Glutamatergic neuron (in vitro differentiated cells): ENCODE data around the gene TSPAN9. TPM values are rescaled to one million over a fixed set of nuclear protein-coding genes. Genes with fewer than 3 reads are reported as not detected.

Source experiments
- DNase-seq: peaks from one replicate; pipeline ENCODE4 v3.0.0; 2022
- H3K27ac Mint-ChIP-seq: one replicate; pipeline ENCODE4 v1.8.0; 2020; ENCODE audit warnings: mild to moderate bottlenecking, mixed read lengths, inconsistent platforms; ENCODE audit not compliant: unreplicated experiment
- H3K27me3 Mint-ChIP-seq: one replicate; pipeline ENCODE4 v1.8.0; 2020; ENCODE audit warnings: mild to moderate bottlenecking, moderate library complexity, mixed read lengths, inconsistent platforms; ENCODE audit not compliant: unreplicated experiment
- H3K36me3 Mint-ChIP-seq: one replicate; pipeline ENCODE4 v1.8.0; 2020; ENCODE audit warnings: mild to moderate bottlenecking, mixed read lengths, inconsistent platforms; ENCODE audit not compliant: unreplicated experiment
- H3K4me1 Mint-ChIP-seq: one replicate; pipeline ENCODE4 v1.8.0; 2020; ENCODE audit warnings: mild to moderate bottlenecking, low read depth, mixed read lengths, inconsistent platforms; ENCODE audit not compliant: unreplicated experiment
- H3K4me3 Mint-ChIP-seq: one replicate; pipeline ENCODE4 v1.8.0; 2020; ENCODE audit warnings: mild to moderate bottlenecking, mixed read lengths, inconsistent platforms; ENCODE audit not compliant: unreplicated experiment
- H3K9me3 Mint-ChIP-seq: one replicate; pipeline ENCODE4 v1.8.0; 2020; ENCODE audit warnings: mild to moderate bottlenecking, moderate library complexity, mixed read lengths, inconsistent platforms; ENCODE audit not compliant: unreplicated experiment
- total RNA-seq: library from RNA; stranded (reverse); fragmentation: NEBNext Ultra II Directional; extraction: Animal tissue kit (Norgen Biotek cat#: 25700); gene quantifications from one replicate; pipeline ENCODE4 v1.2.1, GENCODE V29; 2021; ENCODE audit not compliant: unreplicated experiment
- TF ChIP-seq, protein P1 (sequence below): fragments of 200-600 bp; sonication (generic); IDR thresholded peaks from one replicate; pipeline ENCODE4 v1.5.0; 2021; ENCODE audit not compliant: partially characterized antibody, unreplicated experiment

TSPAN9 gene
- total RNA-seq, 1 donor from 2014 or later: 142 TPM

DNA sequence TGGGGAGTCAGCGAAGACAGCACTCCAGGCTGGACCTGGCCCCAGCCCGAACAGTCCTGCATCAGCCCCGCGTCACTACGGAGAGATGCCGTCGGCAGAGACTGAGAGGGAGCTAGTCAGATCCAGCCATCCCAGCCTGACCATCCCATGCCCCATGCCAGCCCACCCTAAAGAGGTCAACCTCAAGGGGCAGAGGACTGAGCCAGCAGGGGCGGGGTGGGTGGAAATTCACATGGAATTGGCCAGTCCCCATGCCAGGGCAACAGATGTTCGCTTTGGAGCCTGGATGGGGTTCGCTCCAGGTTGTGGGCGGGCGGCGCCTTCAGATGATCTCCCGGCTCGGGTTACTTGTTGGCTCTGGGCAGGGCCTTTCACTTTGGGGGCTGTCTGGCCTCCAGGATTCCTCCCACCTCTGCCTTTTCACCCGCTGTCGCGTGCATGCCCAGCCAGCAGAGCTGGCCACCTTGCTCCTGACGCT is 154.3 kb downstream of the TSPAN9 start:
- H3K4me3 Mint-ChIP-seq: no peak overlapping the region
- peaks cover 47% of the 10 kb centered on the region for H3K4me1 Mint-ChIP-seq
- H3K27me3 Mint-ChIP-seq: peaks cover 6% of the 10 kb centered on the region
- DNase-seq: no peak
- peaks cover 11% of the 10 kb centered on the region for H3K36me3 Mint-ChIP-seq
- TF ChIP-seq, protein P1, sequence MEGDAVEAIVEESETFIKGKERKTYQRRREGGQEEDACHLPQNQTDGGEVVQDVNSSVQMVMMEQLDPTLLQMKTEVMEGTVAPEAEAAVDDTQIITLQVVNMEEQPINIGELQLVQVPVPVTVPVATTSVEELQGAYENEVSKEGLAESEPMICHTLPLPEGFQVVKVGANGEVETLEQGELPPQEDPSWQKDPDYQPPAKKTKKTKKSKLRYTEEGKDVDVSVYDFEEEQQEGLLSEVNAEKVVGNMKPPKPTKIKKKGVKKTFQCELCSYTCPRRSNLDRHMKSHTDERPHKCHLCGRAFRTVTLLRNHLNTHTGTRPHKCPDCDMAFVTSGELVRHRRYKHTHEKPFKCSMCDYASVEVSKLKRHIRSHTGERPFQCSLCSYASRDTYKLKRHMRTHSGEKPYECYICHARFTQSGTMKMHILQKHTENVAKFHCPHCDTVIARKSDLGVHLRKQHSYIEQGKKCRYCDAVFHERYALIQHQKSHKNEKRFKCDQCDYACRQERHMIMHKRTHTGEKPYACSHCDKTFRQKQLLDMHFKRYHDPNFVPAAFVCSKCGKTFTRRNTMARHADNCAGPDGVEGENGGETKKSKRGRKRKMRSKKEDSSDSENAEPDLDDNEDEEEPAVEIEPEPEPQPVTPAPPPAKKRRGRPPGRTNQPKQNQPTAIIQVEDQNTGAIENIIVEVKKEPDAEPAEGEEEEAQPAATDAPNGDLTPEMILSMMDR: no peak
- H3K27ac Mint-ChIP-seq: no peak overlapping the region
- peaks cover 5% of the 10 kb centered on the region for H3K9me3 Mint-ChIP-seq

DNA sequence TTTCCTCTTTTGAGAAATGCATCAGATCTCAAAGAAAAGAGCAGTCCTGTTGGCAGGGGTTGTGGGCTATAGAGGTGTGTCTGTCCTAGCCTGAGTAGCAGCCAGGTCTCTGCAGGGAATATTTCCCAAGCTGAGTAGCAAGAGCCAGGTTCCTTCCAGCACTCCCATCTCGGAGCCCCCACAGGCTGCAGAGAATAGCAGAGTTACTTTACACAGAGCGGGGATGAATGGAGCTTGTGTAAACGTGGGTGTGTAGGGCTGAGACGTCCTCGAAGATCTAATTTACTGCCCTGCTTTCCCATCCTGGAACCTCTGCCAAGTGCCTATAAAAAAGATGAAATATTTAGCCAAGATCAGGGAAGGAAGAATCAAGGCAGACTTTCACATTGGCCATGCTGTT is 156.6 kb downstream of the TSPAN9 start:
- H3K4me1 Mint-ChIP-seq: peaks cover 61% of the 10 kb centered on the region
- DNase-seq: no peak
- no peak overlapping the region for H3K27ac Mint-ChIP-seq
- H3K9me3 Mint-ChIP-seq: peaks cover 11% of the 10 kb centered on the region
- H3K36me3 Mint-ChIP-seq: peaks cover 3% of the 10 kb centered on the region
- H3K4me3 Mint-ChIP-seq: no peak overlapping the region
- peaks cover 6% of the 10 kb centered on the region for H3K27me3 Mint-ChIP-seq
- TF ChIP-seq, protein P1: no peak

DNA sequence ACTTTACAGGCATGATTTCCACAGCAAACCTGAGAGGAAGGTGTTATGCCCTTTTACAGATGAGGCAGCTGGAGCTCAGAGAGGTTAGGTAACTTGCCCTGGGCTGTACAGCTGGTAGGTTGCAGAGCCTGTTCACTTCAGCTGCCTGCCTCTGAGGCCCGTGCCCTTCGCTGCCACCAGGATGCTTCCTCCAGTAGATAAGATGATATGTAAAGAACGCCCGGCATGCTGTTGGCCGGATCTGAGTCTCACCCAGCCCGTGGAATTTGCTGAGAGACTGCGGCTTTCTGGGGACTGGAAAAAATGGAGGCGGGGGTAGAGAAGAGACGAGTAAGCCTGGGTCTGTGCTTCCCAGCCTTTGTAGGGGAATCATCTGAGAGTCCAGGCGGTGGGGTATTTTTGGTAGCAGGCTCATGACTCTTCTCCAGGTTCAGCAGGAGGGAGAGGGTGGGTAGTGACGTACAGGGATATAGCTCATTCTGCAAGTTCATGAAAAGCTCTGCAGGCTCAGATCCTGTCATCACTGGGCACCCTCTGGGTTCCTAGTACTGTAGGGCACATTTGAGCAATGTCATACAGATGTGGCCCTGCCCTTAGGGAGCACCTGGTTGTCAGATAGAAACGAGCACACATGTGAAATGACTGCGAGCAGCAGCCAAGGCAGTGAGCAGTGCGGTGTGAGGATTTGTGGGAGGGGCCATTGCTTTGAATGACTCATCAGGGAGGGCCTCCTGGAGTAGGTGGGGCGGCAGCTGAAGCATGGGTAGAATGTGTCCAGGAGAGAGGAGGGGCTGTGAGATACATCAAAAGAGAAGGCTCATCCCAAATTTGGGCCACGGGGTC is 159.4 kb downstream of the TSPAN9 start:
- TF ChIP-seq, protein P1: no peak
- Mint-ChIP-seq H3K27me3 (peaks cover 3% of the 10 kb centered on the region), H3K4me1 (peaks cover 68% of the 10 kb centered on the region), H3K4me3 (no peak overlapping the region), H3K36me3 (no peaks in the 10 kb centered on the region), H3K27ac (peak overlapping the region; percentile 17), H3K9me3 (peaks cover 9% of the 10 kb centered on the region)
- DNase-seq: no peak

DNA sequence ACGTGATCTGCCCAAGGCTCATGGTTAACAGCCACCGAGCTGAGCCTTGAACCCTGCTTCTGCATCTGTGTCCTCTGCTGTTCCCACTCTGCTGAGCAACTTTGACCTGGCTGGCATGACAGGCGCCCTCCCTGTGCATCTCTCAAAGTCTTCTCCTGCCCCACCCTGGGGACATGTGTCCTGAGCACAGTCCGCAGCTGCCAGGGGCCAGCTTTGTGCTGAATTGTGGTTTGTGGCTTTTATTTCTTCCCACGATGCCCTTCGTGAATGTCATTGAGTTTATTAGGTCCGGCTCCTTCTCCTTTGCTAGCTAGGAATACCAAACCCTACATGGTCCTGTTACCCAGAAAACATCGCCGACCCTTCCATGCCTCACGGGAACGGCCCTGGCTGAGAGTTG is 161.0 kb downstream of the TSPAN9 start:
- peaks cover 63% of the 10 kb centered on the region for H3K4me1 Mint-ChIP-seq
- TF ChIP-seq, protein P1: no peak
- H3K27ac Mint-ChIP-seq: peak overlapping the region; percentile 62
- H3K9me3 Mint-ChIP-seq: peaks cover 13% of the 10 kb centered on the region
- peak overlapping the region; percentile 58 for H3K4me3 Mint-ChIP-seq
- H3K27me3 Mint-ChIP-seq: peaks cover 7% of the 10 kb centered on the region
- DNase-seq: no peak
- no peaks in the 10 kb centered on the region for H3K36me3 Mint-ChIP-seq

DNA sequence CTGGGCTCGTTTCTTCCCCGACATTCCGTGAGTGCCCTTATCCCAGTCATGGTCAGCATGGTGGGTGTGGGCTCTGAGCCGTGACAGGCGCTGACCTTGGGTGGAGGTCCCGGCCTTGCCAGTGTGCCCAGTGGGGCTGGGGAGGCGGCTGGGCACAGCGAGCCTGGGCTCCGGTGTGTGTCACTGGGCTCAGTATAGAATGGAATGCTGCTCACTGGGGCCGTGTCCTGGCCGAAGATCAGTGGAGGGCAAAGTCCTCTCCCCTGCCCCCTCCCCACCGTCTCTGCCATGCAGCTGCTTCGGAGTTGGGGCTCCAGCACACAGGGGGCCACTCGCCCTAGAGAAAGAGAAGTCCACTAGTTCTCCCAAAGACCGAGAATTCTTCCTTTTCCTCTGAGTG is 164.4 kb downstream of the TSPAN9 start:
- peaks cover 13% of the 10 kb centered on the region for H3K27me3 Mint-ChIP-seq

More for the DNA sequence above, 164.4 kb downstream of the TSPAN9 start:
- Mint-ChIP-seq H3K4me3 (no peak overlapping the region), H3K4me1 (peaks cover 56% of the 10 kb centered on the region), H3K27ac (no peak overlapping the region), H3K36me3 (no peaks in the 10 kb centered on the region), H3K9me3 (peaks cover 26% of the 10 kb centered on the region)
- DNase-seq: no peak
- TF ChIP-seq, protein P1: no peak
